DOHH2 (cell line): Measurements from ENCODE around the gene PRMT1.

Experiments used
- H3F3A ChIP-seq: fragments of 200-600 bp; sonication (generic), shearing (Covaris generic); 2 replicates; pipeline ENCODE4 v1.6.0; 2016; ENCODE audit warnings: antibody characterized with exemption, mild to moderate bottlenecking; ENCODE audit not compliant: control insufficient read depth, insufficient read depth
- H3K27ac ChIP-seq: fragments of 200-600 bp; sonication (generic); 2 replicates; pipeline ENCODE4 v1.5.1; 2014; ENCODE audit warnings: low read depth, mild to moderate bottlenecking, low read length, moderate library complexity
- H3K27me3 ChIP-seq: fragments of 200-600 bp; sonication (generic); 2 replicates; pipeline ENCODE4 v1.6.1; 2014; ENCODE audit warnings: mild to moderate bottlenecking, low read length, mixed read lengths; ENCODE audit not compliant: control insufficient read depth
- H3K36me3 ChIP-seq: fragments of 200-600 bp; sonication (generic); 2 replicates; pipeline ENCODE4 v1.6.1; 2014; ENCODE audit warnings: mild to moderate bottlenecking, low read length, moderate library complexity, mixed read lengths; ENCODE audit not compliant: control insufficient read depth
- H3K4me1 ChIP-seq: fragments of 200-600 bp; sonication (generic); 2 replicates; pipeline ENCODE4 v1.6.1; 2014; ENCODE audit warnings: mild to moderate bottlenecking, low read length, mixed read lengths; ENCODE audit not compliant: control insufficient read depth
- H3K4me2 ChIP-seq: fragments of 200-600 bp; sonication (generic); 2 replicates; pipeline ENCODE4 v1.6.0; 2014; ENCODE audit warnings: mild to moderate bottlenecking, low read length, moderate library complexity
- H3K4me3 ChIP-seq: fragments of 200-600 bp; sonication (generic); 2 replicates; pipeline ENCODE4 v1.5.1; 2014; ENCODE audit warnings: mild to moderate bottlenecking, low read length, mixed read lengths
- H3K79me2 ChIP-seq: fragments of 200-600 bp; sonication (generic); 2 replicates; pipeline ENCODE4 v1.6.1; 2014; ENCODE audit warnings: mild to moderate bottlenecking, low read length, mixed read lengths; ENCODE audit not compliant: control insufficient read depth
- H3K9me2 ChIP-seq: fragments of 200-600 bp; sonication (generic); replicated peaks from 2 replicates; pipeline ENCODE4 v1.6.1; 2014; ENCODE audit warnings: mild to moderate bottlenecking, low read length, mixed read lengths; ENCODE audit not compliant: control insufficient read depth
- H3K9me3 ChIP-seq: fragments of 200-600 bp; sonication (generic); 2 replicates; pipeline ENCODE4 v1.6.1; 2014; ENCODE audit warnings: antibody characterized with exemption, low read length, mixed read lengths; ENCODE audit not compliant: control insufficient read depth, insufficient read depth
- H4K20me1 ChIP-seq: fragments of 200-600 bp; sonication (generic); 2 replicates; pipeline ENCODE4 v1.6.0; 2014; ENCODE audit warnings: low read depth, mild to moderate bottlenecking, antibody characterized with exemption, low read length, moderate library complexity; ENCODE audit not compliant: control insufficient read depth, insufficient read depth
- EZH2phosphoT487 ChIP-seq: fragments of 200-600 bp; sonication (generic); IDR thresholded peaks from 2 replicates; pipeline ENCODE4 v1.6.1; 2017; ENCODE audit warnings: borderline replicate concordance, mild to moderate bottlenecking, antibody characterized with exemption, low read length, moderate library complexity, mixed read lengths
- TF ChIP-seq, protein P1 (sequence below): fragments of 200-600 bp; sonication (generic); IDR thresholded peaks from one replicate; pipeline ENCODE4 v1.5.1; 2014; ENCODE audit warnings: antibody characterized with exemption, mild to moderate bottlenecking, low read depth, low read length; ENCODE audit not compliant: poor library complexity, severe bottlenecking

Gene PRMT1

DNA sequence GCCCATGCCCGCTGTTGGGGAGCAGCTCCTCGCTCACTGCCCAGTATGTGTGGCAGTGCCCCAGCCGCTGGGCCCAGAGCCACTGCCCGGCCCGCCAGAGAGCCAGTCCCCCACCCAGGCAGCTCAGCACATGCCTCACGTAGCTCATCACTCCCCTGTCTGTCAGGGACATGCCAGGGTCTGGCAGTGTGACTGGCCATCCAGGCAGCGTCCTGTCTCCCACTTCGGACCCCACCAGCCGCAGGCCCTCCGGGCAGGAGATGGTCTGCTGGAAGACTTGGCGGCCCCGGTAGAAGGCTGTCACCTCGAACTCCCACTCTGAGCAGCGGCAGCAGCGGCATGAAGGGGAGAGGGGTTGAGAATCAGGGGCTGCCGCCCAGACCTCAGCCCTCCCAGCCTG is 15.1 kb upstream of the PRMT1 start:
- Histone ChIP-seq H3K4me2 (no peak overlapping the region), H3K79me2 (peaks cover 45% of the 10 kb centered on the region), H3K27me3 (no peaks in the 10 kb centered on the region), H3K9me3 (no peaks in the 10 kb centered on the region), H3K27ac (no peak overlapping the region), H3K9me2 (no peaks in the 10 kb centered on the region), H3K4me3 (no peak overlapping the region), H4K20me1 (peaks cover 4% of the 10 kb centered on the region), H3K36me3 (peaks cover 71% of the 10 kb centered on the region), H3F3A (peaks cover 10% of the 10 kb centered on the region), H3K4me1 (peaks cover 19% of the 10 kb centered on the region)
- TF ChIP-seq EZH2phosphoT487 = no peak
- TF ChIP-seq, protein P1, sequence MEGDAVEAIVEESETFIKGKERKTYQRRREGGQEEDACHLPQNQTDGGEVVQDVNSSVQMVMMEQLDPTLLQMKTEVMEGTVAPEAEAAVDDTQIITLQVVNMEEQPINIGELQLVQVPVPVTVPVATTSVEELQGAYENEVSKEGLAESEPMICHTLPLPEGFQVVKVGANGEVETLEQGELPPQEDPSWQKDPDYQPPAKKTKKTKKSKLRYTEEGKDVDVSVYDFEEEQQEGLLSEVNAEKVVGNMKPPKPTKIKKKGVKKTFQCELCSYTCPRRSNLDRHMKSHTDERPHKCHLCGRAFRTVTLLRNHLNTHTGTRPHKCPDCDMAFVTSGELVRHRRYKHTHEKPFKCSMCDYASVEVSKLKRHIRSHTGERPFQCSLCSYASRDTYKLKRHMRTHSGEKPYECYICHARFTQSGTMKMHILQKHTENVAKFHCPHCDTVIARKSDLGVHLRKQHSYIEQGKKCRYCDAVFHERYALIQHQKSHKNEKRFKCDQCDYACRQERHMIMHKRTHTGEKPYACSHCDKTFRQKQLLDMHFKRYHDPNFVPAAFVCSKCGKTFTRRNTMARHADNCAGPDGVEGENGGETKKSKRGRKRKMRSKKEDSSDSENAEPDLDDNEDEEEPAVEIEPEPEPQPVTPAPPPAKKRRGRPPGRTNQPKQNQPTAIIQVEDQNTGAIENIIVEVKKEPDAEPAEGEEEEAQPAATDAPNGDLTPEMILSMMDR = no peak

DNA sequence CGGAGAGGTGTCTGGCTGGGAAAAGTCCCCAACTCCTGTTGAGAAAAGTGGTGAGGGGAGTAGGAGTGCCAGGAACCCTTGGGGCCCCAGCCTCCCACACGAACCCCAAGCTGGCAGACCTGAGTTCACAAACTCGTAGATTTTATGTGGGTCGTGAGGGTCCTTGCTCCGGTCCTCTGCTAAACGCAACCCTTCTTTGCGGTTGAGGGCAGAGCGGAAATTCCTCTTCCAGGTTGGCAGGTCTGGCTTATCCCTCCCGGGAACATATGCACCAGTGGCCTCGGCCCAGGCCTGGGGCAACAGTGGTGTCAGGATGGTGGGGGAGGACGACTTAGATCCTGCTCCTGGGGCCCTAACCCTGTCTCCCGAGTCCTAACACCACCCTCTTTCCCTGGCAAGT is 13.8 kb upstream of the PRMT1 start:
- no peak overlapping the region for H3K27ac ChIP-seq
- H3F3A ChIP-seq = peaks cover 10% of the 10 kb centered on the region
- peaks cover 4% of the 10 kb centered on the region for H4K20me1 ChIP-seq
- no peak for TF ChIP-seq EZH2phosphoT487
- TF ChIP-seq, protein P1 = no peak
- no peak overlapping the region for H3K4me3 ChIP-seq
- H3K79me2 ChIP-seq = peaks cover 56% of the 10 kb centered on the region
- peaks cover 72% of the 10 kb centered on the region for H3K36me3 ChIP-seq
- H3K9me2 ChIP-seq = no peaks in the 10 kb centered on the region
- peaks cover 26% of the 10 kb centered on the region for H3K4me1 ChIP-seq
- H3K27me3 ChIP-seq = no peaks in the 10 kb centered on the region
- H3K9me3 ChIP-seq = no peaks in the 10 kb centered on the region
- peak overlapping the region; percentile 83; the same call in 1 of the 2 replicates for H3K4me2 ChIP-seq

DNA sequence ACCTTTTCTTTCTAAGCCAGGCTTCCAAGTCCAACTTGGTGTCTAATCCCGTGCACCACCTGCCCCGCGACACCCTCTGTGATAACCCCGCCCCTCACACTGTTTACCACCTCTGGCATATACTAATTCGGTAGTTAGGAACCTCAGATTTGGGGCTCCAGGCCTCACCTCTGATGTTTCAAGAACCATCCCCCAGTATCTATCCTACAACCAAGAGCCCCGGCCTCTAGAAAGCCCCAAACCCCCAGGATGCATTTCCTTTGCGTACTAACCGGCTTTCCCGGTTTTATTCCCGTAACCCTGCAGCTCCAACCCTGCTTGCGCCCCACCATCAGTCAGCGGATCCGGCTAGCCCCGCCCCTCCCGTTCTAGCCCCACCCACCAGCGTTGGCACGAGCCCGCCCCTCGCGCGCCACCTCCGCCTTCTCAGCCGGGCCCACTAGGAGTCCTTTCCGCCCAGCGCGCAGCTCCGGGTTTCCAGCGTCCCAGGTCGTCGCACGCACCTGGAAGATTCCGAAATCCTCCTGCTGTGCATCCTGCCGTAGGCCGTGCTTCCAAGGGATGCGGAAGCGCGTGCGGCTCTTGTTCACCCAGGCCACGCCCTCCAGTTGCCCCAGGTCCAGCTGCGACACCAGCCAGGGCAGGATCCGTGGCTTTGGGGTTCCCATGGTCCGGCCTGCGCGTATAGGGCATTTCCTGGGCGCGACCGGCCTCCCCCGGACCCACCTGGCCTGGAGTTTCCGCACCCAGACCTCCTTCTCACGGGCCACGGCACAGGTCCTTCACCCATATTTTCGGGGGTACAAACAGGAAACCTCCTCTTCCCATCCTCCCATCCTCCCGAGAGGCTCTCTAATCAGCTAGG is 12.7 kb upstream of the PRMT1 start:
- H3K36me3 ChIP-seq = peaks cover 64% of the 10 kb centered on the region
- H3K4me1 ChIP-seq = peaks cover 26% of the 10 kb centered on the region
- peaks cover 4% of the 10 kb centered on the region for H4K20me1 ChIP-seq
- H3K27me3 ChIP-seq = no peaks in the 10 kb centered on the region
- H3K79me2 ChIP-seq = peaks cover 58% of the 10 kb centered on the region
- peak overlapping the region; percentile 89 for H3K27ac ChIP-seq
- H3F3A ChIP-seq = peaks cover 10% of the 10 kb centered on the region
- no peaks in the 10 kb centered on the region for H3K9me2 ChIP-seq
- H3K9me3 ChIP-seq = no peaks in the 10 kb centered on the region
- peak overlapping the region; percentile 83 for H3K4me2 ChIP-seq
- peak overlapping the region; percentile 82 for H3K4me3 ChIP-seq
- TF ChIP-seq, protein P1 = no peak
- no peak for TF ChIP-seq EZH2phosphoT487
